HepG2 (cell line): ENCODE data around the gene LYST. TPM values are rescaled to one million over a fixed set of nuclear protein-coding genes. Genes with fewer than 3 reads are reported as not detected.

ENCODE experiments used
- ARNTL ChIP-seq: sonication (generic); formaldehyde crosslinking; IDR thresholded peaks from 2 replicates; pipeline ENCODE4 v1.4.0; 2020; ENCODE audit warnings: mild to moderate bottlenecking, missing genetic modification reagents
- HCFC1 ChIP-seq: fragments of 150-350 bp; IDR thresholded peaks from 2 replicates; pipeline ENCODE4 v1.6.1; 2014; ENCODE audit warnings: low read depth, low read length
- KLF6 ChIP-seq: IDR thresholded peaks from 2 replicates; pipeline ENCODE4 v1.8.0; 2016; ENCODE audit warnings: missing biosample characterization, missing genetic modification reagents
- KMT2A ChIP-seq: sonication (generic); formaldehyde crosslinking; IDR thresholded peaks from 2 replicates; pipeline ENCODE4 v1.4.0; 2020; ENCODE audit warnings: missing genetic modification reagents
- NR2C2 ChIP-seq: sonication (generic); formaldehyde crosslinking; IDR thresholded peaks from 2 replicates; pipeline ENCODE4 v1.4.0; 2020; ENCODE audit warnings: missing genetic modification reagents, mild to moderate bottlenecking, moderate library complexity, borderline replicate concordance
- PAWR ChIP-seq: sonication (generic); formaldehyde crosslinking; IDR thresholded peaks from 2 replicates; pipeline ENCODE4 v1.4.0; 2020; ENCODE audit warnings: missing genetic modification reagents, mild to moderate bottlenecking, borderline replicate concordance
- PBX2 ChIP-seq: IDR thresholded peaks from 2 replicates; pipeline ENCODE4 v1.6.1; 2016; ENCODE audit warnings: control low read depth
- PCBP1 ChIP-seq: fragments of 200-400 bp; formaldehyde crosslinking; IDR thresholded peaks from 2 replicates; pipeline ENCODE4 v1.6.1; 2017; ENCODE audit warnings: mild to moderate bottlenecking, low read depth, low read length, borderline replicate concordance
- POLR2G ChIP-seq: fragments of 200-400 bp; formaldehyde crosslinking; IDR thresholded peaks from 2 replicates; pipeline ENCODE4 v1.6.1; 2018; ENCODE audit warnings: mild to moderate bottlenecking, low read depth, low read length, moderate library complexity
- RBAK ChIP-seq: sonication (generic); formaldehyde crosslinking; IDR thresholded peaks from 2 replicates; pipeline ENCODE4 v1.5.1; 2020; ENCODE audit warnings: mild to moderate bottlenecking, missing genetic modification reagents
- SAP130 ChIP-seq: IDR thresholded peaks from 2 replicates; pipeline ENCODE4 v1.6.1; 2016; ENCODE audit warnings: low read depth
- SIX1 ChIP-seq: sonication (generic); formaldehyde crosslinking; IDR thresholded peaks from 2 replicates; pipeline ENCODE4 v1.4.0; 2020; ENCODE audit warnings: missing genetic modification reagents, borderline replicate concordance
- SNAI1 ChIP-seq: sonication (generic); formaldehyde crosslinking; IDR thresholded peaks from 2 replicates; pipeline ENCODE4 v1.5.0; 2020; ENCODE audit warnings: mild to moderate bottlenecking, missing genetic modification reagents, borderline replicate concordance
- ZMAT3 ChIP-seq: sonication (generic); formaldehyde crosslinking; conservative IDR thresholded peaks from 2 replicates; pipeline ENCODE4 v1.7.0; 2021; ENCODE audit warnings: missing genetic modification reagents
- ZNF251 ChIP-seq: sonication (generic); formaldehyde crosslinking; IDR thresholded peaks from 2 replicates; pipeline ENCODE4 v1.9.0; 2021; ENCODE audit warnings: mild to moderate bottlenecking, missing genetic modification reagents
- ZNF264 ChIP-seq: sonication (generic); formaldehyde crosslinking; IDR thresholded peaks from 2 replicates; pipeline ENCODE4 v1.4.0; 2020; ENCODE audit warnings: missing genetic modification reagents
- ZNF281 ChIP-seq: sonication (generic); formaldehyde crosslinking; IDR thresholded peaks from 2 replicates; pipeline ENCODE4 v1.4.0; 2020; ENCODE audit warnings: missing genetic modification reagents, borderline replicate concordance
- ZNF740 ChIP-seq: sonication (generic); formaldehyde crosslinking; IDR thresholded peaks from 2 replicates; pipeline ENCODE4 v1.4.0; 2020; ENCODE audit warnings: missing genetic modification reagents
- polyA plus RNA-seq, 8 experiments: library from polyadenylated mRNA; depleted of rRNA in 3 of 8; stranded (reverse) in 7 of 8; unstranded in 1 of 8; fragments of >200 nt; fragmentation: Illumina TruSeq in 4 of 8; extraction: Trizol in 4 of 8; gene quantifications; 2 replicates each; pipeline versions ENCODE4 v1.2.1 to v1.2.3, GENCODE V29; 2011 to 2016; ENCODE audit warnings: low read depth in 4 of 8, missing spikeins in 1 of 8, mixed read lengths in 1 of 8; ENCODE audit not compliant: insufficient read depth in 1 of 8
- total RNA-seq, 5 experiments: library from RNA; depleted of rRNA; stranded (reverse); fragments of >200 nt; fragmentation: Illumina TruSeq; extraction: Trizol; gene quantifications; 2 replicates each; pipeline ENCODE4 v1.2.3, GENCODE V29; 2016; ENCODE audit warnings: low read depth in 1 of 5
- TF ChIP-seq, protein P1 (sequence below): sonication (generic); formaldehyde crosslinking; IDR thresholded peaks from 2 replicates; pipeline ENCODE4 v1.4.0; 2020; ENCODE audit warnings: missing genetic modification reagents

The LYST gene
- total and polyA plus RNA-seq, 2 of the 13 experiments (the other 11 are each of a cell fraction or from before 2014, with no cell fraction given): 0.91 to 2.5 TPM

DNA sequence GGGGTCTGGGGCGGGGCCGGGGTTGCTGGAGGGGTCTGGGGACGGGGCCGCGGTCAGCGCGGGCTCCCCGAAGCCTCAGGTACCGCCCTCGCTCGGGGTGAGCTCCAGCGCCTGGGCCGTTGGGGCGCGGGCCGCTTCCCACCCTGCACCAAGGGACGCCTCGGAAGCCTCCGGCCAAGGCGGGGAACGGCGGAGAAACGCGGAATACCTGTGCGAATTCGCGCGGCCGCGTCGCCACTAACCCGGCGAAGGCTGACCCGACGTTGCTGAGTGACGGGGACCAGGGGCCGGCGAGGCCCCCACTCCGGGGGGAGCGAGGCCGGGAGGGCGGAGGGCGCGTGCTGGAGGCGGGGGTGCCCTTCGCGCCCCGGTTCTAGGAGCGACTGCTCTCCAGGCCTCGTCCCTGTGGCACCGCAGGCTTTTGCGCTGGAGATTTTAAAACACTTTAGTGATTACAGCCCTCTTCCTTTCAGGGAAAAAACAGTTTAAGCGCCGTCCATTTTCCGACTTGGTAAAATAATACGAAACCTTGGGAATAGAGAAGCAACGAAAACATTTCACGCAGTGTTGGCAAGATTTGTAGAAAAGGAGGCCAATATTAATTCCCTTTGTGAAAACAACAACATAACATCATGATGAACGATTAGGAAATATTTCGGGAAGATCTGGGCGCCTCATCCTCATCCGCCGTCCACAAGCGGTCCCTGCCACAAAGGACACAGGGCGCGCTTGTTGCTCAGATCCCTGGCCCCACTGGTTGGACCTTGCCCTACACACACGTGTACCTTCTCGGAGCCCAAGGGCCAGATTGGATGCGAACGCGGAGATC is 216.2 kb downstream of the LYST start (continued):
- TF ChIP-seq RBAK (CRISPR knock-in tag): no peak
- TF ChIP-seq ZNF740: no peak
- peak; percentile 90 for TF ChIP-seq KMT2A
- no peak for TF ChIP-seq PAWR (CRISPR knock-in tag)
- TF ChIP-seq ARNTL (CRISPR knock-in tag): peak; percentile 97
- peak; percentile 82 for TF ChIP-seq ZNF264 (CRISPR knock-in tag)
- TF ChIP-seq NR2C2 (CRISPR knock-in tag): peak; percentile 49; the same call in 1 of the 2 replicates
- TF ChIP-seq, protein P1, sequence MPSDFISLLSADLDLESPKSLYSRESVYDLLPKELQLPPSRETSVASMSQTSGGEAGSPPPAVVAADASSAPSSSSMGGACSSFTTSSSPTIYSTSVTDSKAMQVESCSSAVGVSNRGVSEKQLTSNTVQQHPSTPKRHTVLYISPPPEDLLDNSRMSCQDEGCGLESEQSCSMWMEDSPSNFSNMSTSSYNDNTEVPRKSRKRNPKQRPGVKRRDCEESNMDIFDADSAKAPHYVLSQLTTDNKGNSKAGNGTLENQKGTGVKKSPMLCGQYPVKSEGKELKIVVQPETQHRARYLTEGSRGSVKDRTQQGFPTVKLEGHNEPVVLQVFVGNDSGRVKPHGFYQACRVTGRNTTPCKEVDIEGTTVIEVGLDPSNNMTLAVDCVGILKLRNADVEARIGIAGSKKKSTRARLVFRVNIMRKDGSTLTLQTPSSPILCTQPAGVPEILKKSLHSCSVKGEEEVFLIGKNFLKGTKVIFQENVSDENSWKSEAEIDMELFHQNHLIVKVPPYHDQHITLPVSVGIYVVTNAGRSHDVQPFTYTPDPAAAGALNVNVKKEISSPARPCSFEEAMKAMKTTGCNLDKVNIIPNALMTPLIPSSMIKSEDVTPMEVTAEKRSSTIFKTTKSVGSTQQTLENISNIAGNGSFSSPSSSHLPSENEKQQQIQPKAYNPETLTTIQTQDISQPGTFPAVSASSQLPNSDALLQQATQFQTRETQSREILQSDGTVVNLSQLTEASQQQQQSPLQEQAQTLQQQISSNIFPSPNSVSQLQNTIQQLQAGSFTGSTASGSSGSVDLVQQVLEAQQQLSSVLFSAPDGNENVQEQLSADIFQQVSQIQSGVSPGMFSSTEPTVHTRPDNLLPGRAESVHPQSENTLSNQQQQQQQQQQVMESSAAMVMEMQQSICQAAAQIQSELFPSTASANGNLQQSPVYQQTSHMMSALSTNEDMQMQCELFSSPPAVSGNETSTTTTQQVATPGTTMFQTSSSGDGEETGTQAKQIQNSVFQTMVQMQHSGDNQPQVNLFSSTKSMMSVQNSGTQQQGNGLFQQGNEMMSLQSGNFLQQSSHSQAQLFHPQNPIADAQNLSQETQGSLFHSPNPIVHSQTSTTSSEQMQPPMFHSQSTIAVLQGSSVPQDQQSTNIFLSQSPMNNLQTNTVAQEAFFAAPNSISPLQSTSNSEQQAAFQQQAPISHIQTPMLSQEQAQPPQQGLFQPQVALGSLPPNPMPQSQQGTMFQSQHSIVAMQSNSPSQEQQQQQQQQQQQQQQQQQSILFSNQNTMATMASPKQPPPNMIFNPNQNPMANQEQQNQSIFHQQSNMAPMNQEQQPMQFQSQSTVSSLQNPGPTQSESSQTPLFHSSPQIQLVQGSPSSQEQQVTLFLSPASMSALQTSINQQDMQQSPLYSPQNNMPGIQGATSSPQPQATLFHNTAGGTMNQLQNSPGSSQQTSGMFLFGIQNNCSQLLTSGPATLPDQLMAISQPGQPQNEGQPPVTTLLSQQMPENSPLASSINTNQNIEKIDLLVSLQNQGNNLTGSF (CRISPR knock-in tag): no peak
- peak; percentile 50; the same call in 1 of the 2 replicates for TF ChIP-seq PBX2
- peak; percentile 85; the same call in 1 of the 2 replicates for TF ChIP-seq KLF6
- TF ChIP-seq POLR2G: peak; percentile 97
- no peak for TF ChIP-seq ZNF251
- 0 out of 2 replicates have a peak, but pooled peaks have one; percentile 20 for TF ChIP-seq PCBP1
- no peak for TF ChIP-seq HCFC1
- peak; percentile 43; the same call in 1 of the 2 replicates for TF ChIP-seq SIX1 (CRISPR knock-in tag)
- no peak for TF ChIP-seq SNAI1 (CRISPR knock-in tag)
- peak; percentile 80; the same call in 1 of the 2 replicates for TF ChIP-seq ZNF281 (CRISPR knock-in tag)
- no peak for TF ChIP-seq ZMAT3 (CRISPR knock-in tag)
- TF ChIP-seq SAP130: peak; percentile 98
